H1 (cell line): ENCODE results near the gene ASCL2. TPM values are rescaled to one million over a fixed set of nuclear protein-coding genes. Genes with fewer than 3 reads are reported as not detected.

ENCODE experiments used
- MAFK ChIP-seq: IDR thresholded peaks from 2 replicates; pipeline ENCODE4 v1.6.1; 2012; ENCODE audit warnings: low read depth, mild to moderate bottlenecking, improper control_type of control experiment, low read length
- NANOG ChIP-seq: IDR thresholded peaks from 2 replicates; pipeline ENCODE4 v1.6.1; 2011; ENCODE audit warnings: low read length, low read depth, mild to moderate bottlenecking, inconsistent platforms; ENCODE audit not compliant: insufficient read depth, poor library complexity, severe bottlenecking
- POLR2A ChIP-seq, 2 experiments: IDR thresholded peaks; 1 replicate in 1 of 2; 2 replicates in 1 of 2; pipeline ENCODE4 v1.6.1; 2011; ENCODE audit warnings: low read depth in 2 of 2, low read length in 2 of 2, mild to moderate bottlenecking in 2 of 2; ENCODE audit errors: control extremely low read depth in 1 of 2
- RXRA ChIP-seq: IDR thresholded peaks from 2 replicates; pipeline ENCODE4 v1.6.1; 2011; ENCODE audit warnings: low read depth, mild to moderate bottlenecking, low read length, moderate library complexity; ENCODE audit not compliant: insufficient read depth
- SP2 ChIP-seq: IDR thresholded peaks from 2 replicates; pipeline ENCODE4 v1.6.1; 2012; ENCODE audit warnings: mild to moderate bottlenecking, low read length, inconsistent platforms
- TEAD4 ChIP-seq: IDR thresholded peaks from 2 replicates; pipeline ENCODE4 v1.6.1; 2012; ENCODE audit warnings: low read depth, low read length, inconsistent platforms, mixed read lengths
- YY1 ChIP-seq: IDR thresholded peaks from 2 replicates; pipeline ENCODE4 v1.6.1; 2011; ENCODE audit warnings: low read depth, mild to moderate bottlenecking, low read length
- polyA plus RNA-seq, 7 experiments: library from polyadenylated mRNA; depleted of rRNA in 3 of 7; stranded (reverse) in 5 of 7; unstranded in 2 of 7; fragments of >200 nt in 5 of 7; fragments of 200-250 nt in 2 of 7; gene quantifications; 1 replicate in 5 of 7; 2 replicates in 1 of 7; 4 replicates in 1 of 7; pipeline versions ENCODE4 v1.2.1 to v1.2.3, GENCODE V29; 2011 to 2013; ENCODE audit warnings: missing spikeins in 2 of 7, mixed read lengths in 2 of 7
- total RNA-seq: library from RNA; stranded (reverse); fragmentation: NEBNext Ultra II Directional; extraction: Animal tissue kit (Norgen Biotek cat#: 25700); gene quantifications from 2 replicates; pipeline ENCODE4 v1.2.1, GENCODE V29; 2021

ASCL2 gene
- total and polyA plus RNA-seq, 2 of the 8 experiments (the other 6 are each of a cell fraction or from before 2014, with no cell fraction given) = 0.51 to 0.56 TPM

DNA sequence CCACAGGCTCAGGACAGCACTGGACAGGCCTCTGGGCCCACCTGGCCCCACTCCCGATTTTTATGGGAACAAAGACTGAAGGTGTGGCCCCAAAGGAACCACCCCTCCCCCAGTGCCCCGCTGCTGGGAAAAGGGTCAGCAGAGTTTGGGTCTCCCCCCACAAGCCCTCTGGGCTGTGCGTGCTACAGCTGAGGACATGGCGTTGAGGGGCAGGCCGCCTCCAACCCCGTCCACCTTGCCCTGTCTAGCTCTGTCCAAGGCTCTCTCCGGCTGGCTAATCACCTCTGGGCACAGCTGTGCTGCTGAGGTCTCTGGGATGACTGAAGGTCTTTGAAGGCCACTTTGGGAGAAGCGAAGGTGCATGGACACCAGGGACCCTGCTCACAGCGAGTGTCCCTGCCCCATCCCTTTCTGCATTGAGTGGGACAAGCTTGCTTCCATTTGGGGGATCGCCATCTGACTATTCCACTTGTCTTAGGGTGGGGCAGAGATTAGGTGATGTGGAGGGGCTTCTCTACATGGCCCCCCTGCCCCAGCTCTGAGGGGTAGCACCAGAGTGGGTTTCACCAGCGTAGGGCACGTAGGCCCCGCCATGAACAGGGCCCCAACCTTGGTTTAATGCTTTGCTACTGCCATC lies 6.5 kb downstream of the ASCL2 start (continued):
- no peak for TF ChIP-seq TEAD4
- TF ChIP-seq SP2 = no peak
- no peak for TF ChIP-seq YY1
- no peak for TF ChIP-seq POLR2A (IDR thresholded peaks at IDR 0.05; ENCODE audit: control extremely low read depth in 1 of 2, low read depth in 2 of 2, low read length in 2 of 2)
- no peak for TF ChIP-seq MAFK
- TF ChIP-seq NANOG = no peak
- TF ChIP-seq RXRA = no peak
